CD14-positive monocyte (primary cell): ENCODE measurements around the gene PREX1. TPM values are rescaled to one million over a fixed set of nuclear protein-coding genes. Genes with fewer than 3 reads are reported as not detected.

ENCODE experiments used
- DNase-seq, 3 donors: peaks; one replicate each; pipeline ENCODE4 v3.0.0-alpha.2; 2011 to 2022
- H2AFZ ChIP-seq: 2 replicates; pipeline ENCODE4 v1.6.0; 2012; ENCODE audit warnings: mild to moderate bottlenecking, low read depth, low read length, inconsistent platforms; ENCODE audit not compliant: insufficient read depth, poor library complexity, severe bottlenecking
- H3K27ac ChIP-seq, 2 donors: 1 replicate in 1 of 2; 2 replicates in 1 of 2; pipeline ENCODE4 v1.5.1; 2012 to 2013; ENCODE audit warnings: low read length in 2 of 2, control low read depth in 1 of 2, inconsistent platforms in 1 of 2, low read depth in 1 of 2, mild to moderate bottlenecking in 1 of 2
- H3K27me3 ChIP-seq, 2 donors: one replicate each; pipeline versions ENCODE4 v1.6.0 to v1.6.1; 2011 to 2013; ENCODE audit warnings: low read length in 2 of 2; ENCODE audit not compliant: control insufficient read depth in 2 of 2, insufficient read depth in 2 of 2
- H3K36me3 ChIP-seq, 2 donors: replicated peaks in 1 of 2; 1 replicate in 1 of 2; 2 replicates in 1 of 2; pipeline versions ENCODE4 v1.5.1 to v1.6.1; 2012 to 2013; ENCODE audit warnings: low read length in 2 of 2, control low read depth in 1 of 2, inconsistent platforms in 1 of 2, mild to moderate bottlenecking in 1 of 2; ENCODE audit not compliant: insufficient read depth in 2 of 2, control insufficient read depth in 1 of 2
- H3K4me1 ChIP-seq, 2 donors: 1 replicate in 1 of 2; 2 replicates in 1 of 2; pipeline versions ENCODE4 v1.5.1 to v1.6.1; 2012 to 2013; ENCODE audit warnings: low read length in 2 of 2, control low read depth in 1 of 2, inconsistent platforms in 1 of 2, mild to moderate bottlenecking in 1 of 2, moderate library complexity in 1 of 2; ENCODE audit not compliant: insufficient read depth in 2 of 2, control insufficient read depth in 1 of 2
- H3K4me2 ChIP-seq: replicated peaks from 2 replicates; pipeline ENCODE3; 2012; ENCODE audit warnings: low read length, moderate library complexity, mild to moderate bottlenecking; ENCODE audit not compliant: poor library complexity, severe bottlenecking; ENCODE audit errors: extremely low read depth
- H3K4me3 ChIP-seq, 3 experiments: fragments of 200-600 bp in 1 of 3; sonication (generic) in 1 of 3; replicated peaks in 1 of 3; 1 replicate in 2 of 3; 2 replicates in 1 of 3; pipeline ENCODE4 v1.5.1; 2011 to 2013; ENCODE audit warnings: low read length in 3 of 3, mild to moderate bottlenecking in 3 of 3, control low read depth in 2 of 3, low read depth in 2 of 3, inconsistent platforms in 1 of 3, moderate library complexity in 1 of 3
- H3K79me2 ChIP-seq: 2 replicates; pipeline ENCODE4 v1.6.0; 2012; ENCODE audit warnings: mild to moderate bottlenecking, control low read depth, inconsistent platforms, low read length, moderate library complexity; ENCODE audit not compliant: insufficient read depth
- H3K9ac ChIP-seq: 2 replicates; pipeline ENCODE4 v1.6.0; 2017; ENCODE audit warnings: low read length, mild to moderate bottlenecking; ENCODE audit not compliant: insufficient read depth, poor library complexity, severe bottlenecking
- H3K9me3 ChIP-seq, 2 donors: replicated peaks in 1 of 2; 1 replicate in 1 of 2; 2 replicates in 1 of 2; pipeline versions ENCODE4 v1.5.1 to v1.6.1; 2012 to 2013; ENCODE audit warnings: low read length in 2 of 2, control low read depth in 1 of 2; ENCODE audit not compliant: control insufficient read depth in 1 of 2, insufficient read depth in 1 of 2
- H4K20me1 ChIP-seq: 2 replicates; pipeline ENCODE4 v1.6.0; 2012; ENCODE audit warnings: mild to moderate bottlenecking, low read length, control low read depth, moderate library complexity; ENCODE audit not compliant: insufficient read depth
- H3K27ac Mint-ChIP-seq, 7 donors: one replicate each; pipeline ENCODE4 v1.8.0; 2020; ENCODE audit warnings: mild to moderate bottlenecking in 7 of 7, mixed read lengths in 7 of 7, moderate library complexity in 6 of 7, inconsistent platforms in 2 of 7
- H3K27me3 Mint-ChIP-seq, 3 donors: one replicate each; pipeline ENCODE4 v1.8.0; 2021 to 2022; ENCODE audit warnings: low read depth in 3 of 3, mild to moderate bottlenecking in 3 of 3, mixed read lengths in 3 of 3, moderate library complexity in 3 of 3, inconsistent platforms in 1 of 3
- H3K36me3 Mint-ChIP-seq, 2 donors: one replicate each; pipeline ENCODE4 v1.8.0; 2020; ENCODE audit warnings: mixed read lengths in 2 of 2, inconsistent platforms in 1 of 2, mild to moderate bottlenecking in 1 of 2
- H3K4me1 Mint-ChIP-seq: one replicate; pipeline ENCODE4 v1.8.0; 2020; ENCODE audit warnings: mild to moderate bottlenecking, mixed read lengths
- H3K4me3 Mint-ChIP-seq, 2 donors: one replicate each; pipeline ENCODE4 v1.8.0; 2020; ENCODE audit warnings: mild to moderate bottlenecking in 2 of 2, mixed read lengths in 2 of 2, moderate library complexity in 1 of 2
- H3K9me3 Mint-ChIP-seq, 7 donors: one replicate each; pipeline ENCODE4 v1.8.0; 2020 to 2022; ENCODE audit warnings: mixed read lengths in 7 of 7, mild to moderate bottlenecking in 6 of 7, moderate library complexity in 6 of 7, inconsistent platforms in 2 of 7
- WGBS: methylation state at CpG from one replicate; pipeline ENCODE4 v1.1.5; 2013; ENCODE audit warnings: missing lambda C conversion rate; ENCODE audit not compliant: insufficient coverage; 5-methylcytosine and 5-hydroxymethylcytosine counted together
- intact Hi-C, 2 donors: fragments of 100-400 bp; cut with micrococcal nuclease; formaldehyde crosslinking; loops; one replicate each; pipeline versions ENCODE4 v1.15.0 to v1.15.1; 2023
- polyA plus RNA-seq, 3 donors: library from polyadenylated mRNA; depleted of rRNA in 1 of 3; unstranded in 2 of 3; stranded (reverse) in 1 of 3; fragments of 300-500 nt in 2 of 3; fragments of >200 nt in 1 of 3; fragmentation: Illumina TruSeq in 2 of 3; gene quantifications; 1 replicate in 2 of 3; 2 replicates in 1 of 3; pipeline ENCODE4 v1.2.3, GENCODE V29; 2012 to 2021
- TF ChIP-seq, protein P1 (sequence below): fragments of 200-600 bp; IDR thresholded peaks from one replicate; pipeline ENCODE4 v1.8.0; 2022; ENCODE audit warnings: antibody characterized with exemption, mild to moderate bottlenecking

Gene PREX1
- polyA plus RNA-seq, 3 donors: 24.3 to 114 (median 27.5) TPM

DNA sequence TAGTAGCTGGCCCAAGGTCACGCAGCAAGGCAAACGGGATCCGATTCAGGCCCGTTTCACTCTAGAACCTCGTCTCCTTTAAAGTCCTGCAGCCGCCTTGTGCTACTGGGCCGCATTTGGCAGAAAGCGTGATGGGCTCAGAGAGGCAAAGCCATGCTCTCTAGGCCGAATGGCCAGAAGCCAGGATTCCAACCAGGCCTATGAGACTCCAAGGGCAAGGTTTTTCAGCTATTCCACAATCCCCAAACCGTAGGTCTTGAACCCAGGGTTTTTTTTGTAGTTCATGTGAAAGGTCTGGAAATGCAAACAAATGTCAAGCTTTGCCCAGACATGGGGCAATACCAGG lies 174.1 kb downstream of the PREX1 start:
- no peak overlapping the region for H3K4me2 ChIP-seq
- 100% methylated on average over 9 of the region's 10 CpGs for WGBS
- no peak overlapping the region for H3K9ac ChIP-seq
- peaks cover 0 to 2% (median 0%) of the 10 kb centered on the region in 3 donors for H3K27me3 Mint-ChIP-seq
- DNase-seq: no peak
- peaks cover 100% of the 10 kb centered on the region in 2 donors for H3K36me3 ChIP-seq
- H3K4me1 Mint-ChIP-seq: no peaks in the 10 kb centered on the region
- H3K36me3 Mint-ChIP-seq: peaks cover 99 to 100% of the 10 kb centered on the region in 2 donors
- H3K27ac Mint-ChIP-seq: no peak overlapping the region
- H4K20me1 ChIP-seq: peaks cover 100% of the 10 kb centered on the region
- no peaks in the 10 kb centered on the region for H3K27me3 ChIP-seq
- H3K9me3 ChIP-seq: no peaks in the 10 kb centered on the region
- intact Hi-C loops: loop anchor here in 1 of 2 donors (10.0 kb wide), 1 partner anchor 171 kb away; the partner anchor contains the start of gene PREX1
- H3K27ac ChIP-seq: no peak overlapping the region
- H3K79me2 ChIP-seq: peaks cover 5% of the 10 kb centered on the region
- no peak overlapping the region for H2AFZ ChIP-seq
- H3K4me3 ChIP-seq: no peak overlapping the region
- H3K9me3 Mint-ChIP-seq: no peaks in the 10 kb centered on the region
- TF ChIP-seq, protein P1, sequence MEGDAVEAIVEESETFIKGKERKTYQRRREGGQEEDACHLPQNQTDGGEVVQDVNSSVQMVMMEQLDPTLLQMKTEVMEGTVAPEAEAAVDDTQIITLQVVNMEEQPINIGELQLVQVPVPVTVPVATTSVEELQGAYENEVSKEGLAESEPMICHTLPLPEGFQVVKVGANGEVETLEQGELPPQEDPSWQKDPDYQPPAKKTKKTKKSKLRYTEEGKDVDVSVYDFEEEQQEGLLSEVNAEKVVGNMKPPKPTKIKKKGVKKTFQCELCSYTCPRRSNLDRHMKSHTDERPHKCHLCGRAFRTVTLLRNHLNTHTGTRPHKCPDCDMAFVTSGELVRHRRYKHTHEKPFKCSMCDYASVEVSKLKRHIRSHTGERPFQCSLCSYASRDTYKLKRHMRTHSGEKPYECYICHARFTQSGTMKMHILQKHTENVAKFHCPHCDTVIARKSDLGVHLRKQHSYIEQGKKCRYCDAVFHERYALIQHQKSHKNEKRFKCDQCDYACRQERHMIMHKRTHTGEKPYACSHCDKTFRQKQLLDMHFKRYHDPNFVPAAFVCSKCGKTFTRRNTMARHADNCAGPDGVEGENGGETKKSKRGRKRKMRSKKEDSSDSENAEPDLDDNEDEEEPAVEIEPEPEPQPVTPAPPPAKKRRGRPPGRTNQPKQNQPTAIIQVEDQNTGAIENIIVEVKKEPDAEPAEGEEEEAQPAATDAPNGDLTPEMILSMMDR: no peak
- no peaks in the 10 kb centered on the region for H3K4me1 ChIP-seq
- H3K4me3 Mint-ChIP-seq: no peak overlapping the region

DNA sequence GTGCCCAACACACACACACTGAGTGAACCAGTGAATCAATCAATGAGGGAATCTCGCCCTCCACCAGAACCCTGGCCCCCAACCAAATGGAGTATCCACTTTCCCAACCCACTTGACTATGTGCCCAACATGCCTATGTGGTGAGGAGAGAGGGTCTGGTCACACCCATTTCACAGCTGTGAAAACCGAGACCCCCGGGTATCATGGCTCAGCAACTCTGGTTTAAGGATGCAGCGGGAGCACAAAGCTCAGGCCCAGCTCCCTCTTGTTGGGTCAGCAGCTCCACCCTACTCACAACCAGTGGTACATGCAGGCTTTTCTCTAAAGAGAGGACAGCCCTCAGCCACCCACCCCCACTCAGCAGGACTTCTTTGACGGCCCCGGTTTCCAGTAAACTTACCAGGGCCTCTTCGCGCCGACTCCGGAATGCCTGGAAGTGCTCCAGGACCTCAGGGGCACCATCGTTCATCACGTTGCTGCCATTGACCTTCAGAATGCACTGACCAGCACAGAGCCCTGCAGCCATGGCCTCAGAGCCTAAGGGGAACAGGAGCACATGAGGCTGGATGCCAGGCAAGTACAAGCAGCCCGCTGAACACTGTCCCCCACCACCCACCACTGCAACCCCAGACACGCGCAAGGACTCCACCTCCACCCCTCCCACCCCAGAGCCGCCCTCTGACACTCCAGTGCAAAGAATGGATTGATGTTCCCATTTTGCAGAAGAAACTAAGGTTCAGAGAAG lies 174.7 kb downstream of the PREX1 start:
- no peaks in the 10 kb centered on the region for H3K4me1 Mint-ChIP-seq
- Histone ChIP-seq H3K79me2 (peaks cover 5% of the 10 kb centered on the region), H4K20me1 (peaks cover 100% of the 10 kb centered on the region), H3K36me3 (peaks cover 100% of the 10 kb centered on the region in 2 donors), H2AFZ (no peak overlapping the region), H3K4me1 (no peaks in the 10 kb centered on the region), H3K9ac (no peak overlapping the region), H3K27ac (peak overlapping the region in 1 of 2 donors; percentile 7), H3K4me3 (no peak overlapping the region), H3K9me3 (no peaks in the 10 kb centered on the region), H3K27me3 (no peaks in the 10 kb centered on the region), H3K4me2 (no peak overlapping the region)
- TF ChIP-seq, protein P1: no peak
- no peak overlapping the region for H3K27ac Mint-ChIP-seq
- H3K9me3 Mint-ChIP-seq: no peaks in the 10 kb centered on the region
- peaks cover 99 to 100% of the 10 kb centered on the region in 2 donors for H3K36me3 Mint-ChIP-seq
- DNase-seq: no peak
- 97% methylated on average over 14 of the region's 16 CpGs for WGBS
- H3K4me3 Mint-ChIP-seq: no peak overlapping the region
- intact Hi-C loops: loop anchor here in 1 of 2 donors (10.0 kb wide), 1 partner anchor 172 kb away; the partner anchor contains the start of gene PREX1
- peaks cover 0 to 2% (median 0%) of the 10 kb centered on the region in 3 donors for H3K27me3 Mint-ChIP-seq
